Activated CD8-positive, alpha-beta memory T cell treated with anti-CD3 and anti-CD28 coated beads, Interleukin-2, amount 50 U/mL, for 1 hour (primary cell): Measurements from ENCODE around the gene PALLD.

ENCODE experiments used
- DNase-seq: peaks from one replicate; pipeline ENCODE4 v3.0.0-alpha.2; 2020; ENCODE audit errors: extremely low read depth

PALLD gene

DNA sequence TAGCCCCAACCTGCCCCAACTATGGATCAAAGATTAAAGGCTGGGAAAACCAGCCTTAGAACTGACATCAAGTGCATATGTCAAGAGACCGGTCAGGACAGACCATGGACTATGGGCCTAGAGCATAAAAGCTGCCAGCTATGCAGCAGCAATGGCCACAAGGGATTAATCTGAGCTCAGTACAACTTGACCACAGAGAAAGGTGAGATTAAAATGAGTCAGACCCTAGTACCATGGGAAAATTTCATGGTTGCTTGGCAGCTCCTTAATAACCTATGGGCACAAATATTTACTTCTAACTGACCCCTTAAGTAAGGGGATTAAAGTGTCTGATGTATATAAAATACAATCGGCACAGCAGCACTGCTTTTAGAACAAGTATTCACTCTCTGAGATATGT is 458.8 kb downstream of the PALLD start:
- DNase-seq = no peak

DNA sequence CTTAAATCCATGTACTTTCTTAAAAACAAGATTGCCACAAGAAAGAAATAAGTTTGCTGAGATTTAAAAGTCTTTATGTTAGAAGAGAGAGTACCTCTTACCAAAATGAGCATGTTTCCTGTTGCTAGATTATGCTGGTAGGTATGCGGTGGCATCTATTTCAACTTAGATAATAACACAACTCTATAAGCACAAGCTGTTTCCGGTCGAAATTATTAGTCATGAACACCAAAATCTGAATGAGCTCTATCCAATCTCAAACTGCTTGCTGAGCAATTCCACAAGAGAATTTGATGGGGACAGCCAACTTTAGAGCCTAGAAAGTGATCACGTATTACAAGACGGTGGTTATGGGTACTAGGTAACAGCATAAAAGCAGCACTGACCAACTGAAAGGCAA is 463.9 kb downstream of the PALLD start:
- no peak for DNase-seq

DNA sequence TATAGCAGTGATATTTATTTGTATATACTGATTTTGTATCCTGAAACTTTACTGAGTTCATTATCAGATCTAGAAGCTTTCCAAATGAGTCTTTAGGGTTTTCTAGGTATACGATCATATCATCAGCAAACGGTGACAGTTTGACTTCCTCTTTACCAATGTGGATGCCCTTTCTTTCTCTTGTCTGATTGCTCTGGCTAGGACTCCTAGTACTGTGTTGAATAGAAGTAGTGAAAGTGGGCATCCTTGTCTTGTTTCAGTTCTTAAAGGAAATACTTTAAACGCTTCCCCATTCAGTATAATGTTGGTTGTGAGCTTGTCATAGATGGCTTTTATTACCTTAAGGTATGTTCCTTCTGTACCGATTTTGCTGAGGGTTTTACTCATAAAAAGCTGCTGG is 475.7 kb downstream of the PALLD start:
- DNase-seq = no peak
